Measurements from ENCODE around the gene BMP5. TPM values are rescaled to one million over a fixed set of nuclear protein-coding genes. Genes with fewer than 3 reads are reported as not detected.

The BMP5 gene
- total RNA-seq, 2 donors from 2014 or later: not detected

DNA sequence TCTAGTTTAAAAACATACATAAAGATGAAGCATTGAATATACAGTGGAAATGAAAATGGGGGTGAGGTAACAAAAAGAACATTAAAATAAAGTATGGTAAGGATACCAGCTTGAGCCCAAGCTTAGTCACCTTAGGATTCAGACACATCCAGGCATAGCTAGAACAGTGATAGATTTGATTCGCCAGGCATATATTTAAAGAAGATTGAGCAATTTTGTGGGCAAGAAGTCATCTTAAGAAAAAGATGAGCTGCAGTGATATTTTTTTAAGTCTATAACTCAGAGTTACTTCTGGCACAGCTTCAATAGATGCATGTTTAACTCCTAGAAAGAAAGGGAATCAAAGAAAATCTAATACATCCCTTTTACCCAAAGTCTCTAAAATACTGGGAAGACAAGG, 97.9 kb downstream of the BMP5 start:
- H3K36me3 Mint-ChIP-seq: no peaks in the 10 kb centered on the region
- ATAC-seq (no peak), DNase-seq (ENCODE audit: low spot score in 2 of 2) (no peak)
- no peak overlapping the region for H3K27ac Mint-ChIP-seq
- H3K9me3 Mint-ChIP-seq: peaks cover 6 to 10% of the 10 kb centered on the region in 2 donors

DNA sequence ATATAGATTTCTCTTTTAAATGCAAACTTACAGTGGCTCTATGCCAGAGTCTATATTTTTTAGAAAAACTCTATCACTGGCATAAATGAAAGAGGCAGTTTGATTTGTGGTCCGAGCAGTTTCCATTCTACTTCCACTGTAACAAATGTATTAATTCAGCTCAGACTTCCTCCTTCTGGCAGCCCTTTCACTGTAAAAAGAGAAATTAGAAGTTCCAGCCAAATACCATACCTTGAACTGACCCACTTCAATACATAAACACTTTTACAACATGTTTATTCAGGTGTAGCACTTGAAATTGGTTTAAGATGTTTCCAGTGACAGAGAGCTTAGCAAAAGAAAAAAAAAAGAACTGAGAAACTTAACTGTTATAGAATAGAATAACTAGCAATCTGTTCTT, 99.3 kb downstream of the BMP5 start:
- ATAC-seq: no peak
- no peak overlapping the region for H3K27ac Mint-ChIP-seq
- H3K9me3 Mint-ChIP-seq: peaks cover 6 to 10% of the 10 kb centered on the region in 2 donors
- DNase-seq (ENCODE audit: low spot score in 2 of 2): no peak
- H3K36me3 Mint-ChIP-seq: no peaks in the 10 kb centered on the region

- ATAC-seq (no peak), DNase-seq (ENCODE audit: low spot score in 2 of 2) (no peak)
- Mint-ChIP-seq H3K36me3 (no peaks in the 10 kb centered on the region), H3K27ac (no peak overlapping the region), H3K9me3 (peaks cover 10 to 13% of the 10 kb centered on the region in 2 donors)
These were observed 100.4 kb downstream of the BMP5 start for GRCh38 chr6:55775029-55775318.

DNA sequence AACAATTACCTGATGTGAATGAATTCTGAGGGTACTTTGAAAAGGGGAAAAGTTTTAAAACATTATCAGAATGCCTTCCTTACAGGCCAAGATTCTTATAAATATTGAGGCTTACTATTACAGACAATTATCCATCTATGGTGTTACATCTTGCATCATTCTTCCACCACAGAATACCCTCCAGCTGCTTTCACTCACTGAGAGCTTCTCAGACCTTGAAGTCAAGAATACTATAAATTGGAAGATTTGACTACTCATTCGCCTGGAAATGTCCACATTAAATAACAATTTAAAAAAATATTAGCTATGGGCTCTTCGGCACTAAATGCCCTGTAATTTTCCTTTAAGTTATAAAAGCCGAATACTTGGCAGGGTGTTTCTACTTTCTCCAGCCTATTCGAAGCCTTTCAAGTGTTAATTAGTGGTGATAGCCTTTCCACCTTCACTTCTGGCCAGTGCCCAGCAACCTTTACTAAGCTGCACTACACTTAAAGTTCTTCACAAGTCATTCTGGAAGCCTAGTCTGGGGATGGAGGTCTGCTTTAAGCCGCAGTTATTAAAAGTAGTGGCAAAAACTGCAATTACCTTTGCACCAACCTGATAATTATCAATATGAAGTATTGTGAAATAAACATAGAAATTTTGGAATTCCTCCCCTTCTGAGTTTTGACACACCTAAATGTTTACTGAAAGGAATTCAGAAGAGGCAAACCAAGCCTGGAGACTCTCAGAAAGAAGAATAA, 100.9 kb downstream of the BMP5 start:
- Mint-ChIP-seq H3K36me3 (no peaks in the 10 kb centered on the region), H3K9me3 (peaks cover 10 to 14% of the 10 kb centered on the region in 2 donors), H3K27ac (no peak overlapping the region)
- DNase-seq (ENCODE audit: low spot score in 2 of 2): no peak
- no peak for ATAC-seq

DNA sequence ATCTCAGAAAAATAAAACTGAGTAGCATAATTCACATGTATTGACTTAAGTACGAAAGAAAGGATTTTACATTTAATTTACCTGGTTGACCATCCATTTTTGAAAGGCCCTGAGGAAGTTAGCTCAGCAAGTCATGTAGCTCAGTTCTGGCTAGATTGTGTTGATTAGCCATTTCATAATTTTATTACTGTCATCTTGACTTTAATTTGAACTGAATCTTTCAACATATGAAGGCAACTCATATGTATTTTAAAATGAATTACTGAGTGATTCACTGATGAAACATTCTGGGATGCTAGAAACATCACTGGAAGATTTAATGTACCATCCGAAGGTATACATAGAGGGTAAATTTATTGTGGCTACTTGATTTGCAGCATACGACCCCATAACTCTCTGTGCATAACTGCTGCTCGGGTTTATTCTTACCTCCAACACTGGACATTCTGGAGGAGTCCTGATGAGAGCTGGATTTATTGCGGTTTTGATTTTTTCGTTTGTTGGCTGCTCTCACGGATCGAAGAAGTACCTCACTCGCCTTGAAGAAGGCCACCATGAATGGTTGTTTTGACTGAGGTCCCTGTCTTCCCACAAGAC, 101.7 kb downstream of the BMP5 start:
- Mint-ChIP-seq H3K27ac (no peak overlapping the region), H3K36me3 (no peaks in the 10 kb centered on the region), H3K9me3 (peaks cover 5 to 14% of the 10 kb centered on the region in 2 donors)
- DNase-seq (ENCODE audit: low spot score in 2 of 2): no peak
- no peak for ATAC-seq

- H3K36me3 Mint-ChIP-seq: no peaks in the 10 kb centered on the region
- no peak for ATAC-seq
These were observed 102.7 kb downstream of the BMP5 start for GRCh38 chr6:55772730-55773129.

GRCh38 chr6:55759536-55759935, 115.9 kb downstream of the BMP5 start:
- DNase-seq (ENCODE audit: low spot score in 2 of 2) (no peak), ATAC-seq (no peak)
- Mint-ChIP-seq H3K36me3 (no peaks in the 10 kb centered on the region), H3K9me3 (peaks cover 8 to 9% of the 10 kb centered on the region in 2 donors), H3K27ac (no peak overlapping the region)

More at GRCh38 chr6:55772730-55773129, 102.7 kb downstream of the BMP5 start:
- no peak for DNase-seq (ENCODE audit: low spot score in 2 of 2)
- Mint-ChIP-seq H3K9me3 (peaks cover 0 to 9% of the 10 kb centered on the region in 2 donors), H3K27ac (no peak overlapping the region)

GRCh38 chr6:55758156-55758937, 117.0 kb downstream of the BMP5 start:
- DNase-seq (ENCODE audit: low spot score in 2 of 2): no peak
- H3K9me3 Mint-ChIP-seq: peaks cover 8 to 9% of the 10 kb centered on the region in 2 donors
- H3K27ac Mint-ChIP-seq: no peak overlapping the region
- no peaks in the 10 kb centered on the region for H3K36me3 Mint-ChIP-seq
- no peak for ATAC-seq

- DNase-seq (ENCODE audit: low spot score in 2 of 2) (no peak), ATAC-seq (no peak)
- H3K9me3 Mint-ChIP-seq: peaks cover 6 to 7% of the 10 kb centered on the region in 2 donors
- no peaks in the 10 kb centered on the region for H3K36me3 Mint-ChIP-seq
- no peak overlapping the region for H3K27ac Mint-ChIP-seq
These were observed 118.8 kb downstream of the BMP5 start for GRCh38 chr6:55756531-55757031.

- Mint-ChIP-seq H3K36me3 (no peaks in the 10 kb centered on the region), H3K9me3 (peaks cover 15 to 16% of the 10 kb centered on the region in 2 donors), H3K27ac (no peak overlapping the region)
- ATAC-seq (no peak), DNase-seq (ENCODE audit: low spot score in 2 of 2) (no peak)
These were observed 126.5 kb downstream of the BMP5 start for GRCh38 chr6:55748880-55749279.

GRCh38 chr6:55746473-55746872, 128.9 kb downstream of the BMP5 start:
- Mint-ChIP-seq H3K27ac (no peak overlapping the region), H3K9me3 (peaks cover 24% of the 10 kb centered on the region in 2 donors), H3K36me3 (no peaks in the 10 kb centered on the region)
- no peak for ATAC-seq
- DNase-seq (ENCODE audit: low spot score in 2 of 2): no peak

DNA sequence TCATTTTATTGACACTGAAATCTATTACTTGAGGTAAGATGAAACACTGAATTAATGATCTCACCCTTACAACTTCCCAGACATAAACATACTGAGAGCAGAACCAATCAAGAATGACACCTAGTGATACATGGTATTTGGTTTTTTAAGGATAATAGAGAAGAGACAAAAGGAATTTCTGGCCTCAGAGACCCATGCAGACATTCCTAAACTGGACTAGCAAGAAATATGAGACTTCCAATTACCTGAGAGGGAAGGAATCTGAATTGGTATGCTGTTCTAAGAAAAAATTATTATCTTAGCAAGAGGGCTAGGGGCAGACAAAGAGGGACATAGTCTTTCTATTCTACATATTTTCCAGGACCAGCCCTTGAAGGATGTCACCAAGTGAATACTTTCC, 141.1 kb downstream of the BMP5 start:
- no peak overlapping the region for H3K27ac Mint-ChIP-seq
- DNase-seq (ENCODE audit: low spot score in 2 of 2) (no peak), ATAC-seq (no peak)
- H3K36me3 Mint-ChIP-seq: peaks cover 0 to 9% of the 10 kb centered on the region in 2 donors
- H3K9me3 Mint-ChIP-seq: peaks cover 5 to 12% of the 10 kb centered on the region in 2 donors

- ATAC-seq (no peak), DNase-seq (ENCODE audit: low spot score in 2 of 2) (no peak)
- H3K36me3 Mint-ChIP-seq: no peaks in the 10 kb centered on the region
- no peak overlapping the region for H3K27ac Mint-ChIP-seq
- H3K9me3 Mint-ChIP-seq: peaks cover 6 to 21% of the 10 kb centered on the region in 2 donors
These were observed 145.7 kb downstream of the BMP5 start for GRCh38 chr6:55729665-55730064.

- Mint-ChIP-seq H3K27ac (no peak overlapping the region), H3K9me3 (peaks cover 6 to 16% of the 10 kb centered on the region in 2 donors), H3K36me3 (no peaks in the 10 kb centered on the region)
- no peak for DNase-seq (ENCODE audit: low spot score in 2 of 2)
- ATAC-seq: no peak
These were observed 149.2 kb downstream of the BMP5 start for GRCh38 chr6:55726144-55726543.

GRCh38 chr6:55714831-55715230, 160.6 kb downstream of the BMP5 start:
- ATAC-seq: no peak
- DNase-seq (ENCODE audit: low spot score in 2 of 2): no peak
- H3K36me3 Mint-ChIP-seq: no peaks in the 10 kb centered on the region
- H3K9me3 Mint-ChIP-seq: peaks cover 7 to 12% of the 10 kb centered on the region in 2 donors
- H3K27ac Mint-ChIP-seq: no peak overlapping the region

DNA sequence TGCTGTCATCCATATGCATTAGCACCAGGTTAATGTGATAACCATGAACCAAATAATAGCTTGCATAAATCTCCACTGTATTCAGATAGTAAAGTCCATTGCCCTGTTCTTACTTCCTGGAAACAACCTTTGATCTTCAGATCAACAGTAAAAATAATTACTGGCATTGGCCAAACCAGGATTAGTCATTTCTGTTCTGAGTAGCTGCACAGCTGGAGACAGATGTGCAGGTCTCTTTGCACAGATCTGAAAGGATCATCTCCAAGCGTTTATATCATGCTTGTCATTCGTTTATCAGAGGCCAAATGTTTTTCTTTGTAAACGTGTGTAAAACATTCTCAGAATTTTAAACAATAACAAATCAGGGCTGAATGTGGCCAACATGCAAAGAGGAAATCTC, 162.0 kb downstream of the BMP5 start:
- DNase-seq (ENCODE audit: low spot score in 2 of 2) (no peak), ATAC-seq (no peak)
- H3K36me3 Mint-ChIP-seq: no peaks in the 10 kb centered on the region
- no peak overlapping the region for H3K27ac Mint-ChIP-seq
- H3K9me3 Mint-ChIP-seq: peaks cover 7 to 12% of the 10 kb centered on the region in 2 donors

- peaks cover 4 to 14% of the 10 kb centered on the region in 2 donors for H3K9me3 Mint-ChIP-seq
- H3K27ac Mint-ChIP-seq: no peak overlapping the region
- DNase-seq (ENCODE audit: low spot score in 2 of 2) (no peak), ATAC-seq (no peak)
- no peaks in the 10 kb centered on the region for H3K36me3 Mint-ChIP-seq
These were observed 166.7 kb downstream of the BMP5 start for GRCh38 chr6:55708711-55709110.

Data from activated naive CD4-positive, alpha-beta T cell treated with anti-CD3 and anti-CD28 coated beads, Interleukin-2, amount 50 U/mL, for 72 hours (primary cell).